Activated CD8-positive, alpha-beta T cell treated with anti-CD3 and anti-CD28 coated beads, Interleukin-2, amount 10 ng/mL, durations not matched to agents 7 days and 5 days (primary cell): ENCODE results near the gene RSU1. TPM values are rescaled to one million over a fixed set of nuclear protein-coding genes. Genes with fewer than 3 reads are reported as not detected.
"Not testable (repeated sequence)": the region's sequence is repeated elsewhere in the genome, so short reads cannot be mapped to it uniquely, and the experiment has no call there.

Experiments
- ATAC-seq: fragments of 150-1000 bp; cut with Tn5 transposase; one replicate; pipeline ENCODE4 v1.10.0; 2021; ENCODE audit warnings: moderate library complexity
- CTCF ChIA-PET: fragments of 350-600 bp; sonication (Branson Sonifier 250); formaldehyde crosslinking; loops from one replicate; lab custom pipeline; 2021; ENCODE audit warnings: antibody characterized with exemption; lab: Charles Lee
- POLR2A ChIA-PET: fragments of 350-600 bp; sonication (Branson Sonifier 250); formaldehyde crosslinking; loops from one replicate; lab custom pipeline; 2021; ENCODE audit warnings: antibody characterized with exemption; lab: Charles Lee
- DNase-seq: peaks from one replicate; pipeline ENCODE4 v3.0.0-alpha.2; 2020
- H3K27ac Mint-ChIP-seq: one replicate; pipeline ENCODE4 v1.8.0; 2021; ENCODE audit warnings: mild to moderate bottlenecking, mixed read lengths
- H3K27me3 Mint-ChIP-seq: one replicate; pipeline ENCODE4 v1.8.0; 2021; ENCODE audit warnings: low read depth, mixed read lengths
- H3K36me3 Mint-ChIP-seq: one replicate; pipeline ENCODE4 v1.8.0; 2021; ENCODE audit warnings: low read depth, mixed read lengths
- H3K4me1 Mint-ChIP-seq: one replicate; pipeline ENCODE4 v1.8.0; 2021; ENCODE audit warnings: low read depth, mixed read lengths
- H3K4me3 Mint-ChIP-seq: one replicate; pipeline ENCODE4 v1.8.0; 2021; ENCODE audit warnings: mild to moderate bottlenecking, mixed read lengths
- H3K9me3 Mint-ChIP-seq: one replicate; pipeline ENCODE4 v1.8.0; 2022; ENCODE audit warnings: mixed read lengths; ENCODE audit not compliant: insufficient read depth
- total RNA-seq, 2 experiments: library from RNA; stranded (reverse); gene quantifications; one replicate each; pipeline ENCODE4 v1.2.3, GENCODE V29; 2021

Gene RSU1
- total RNA-seq, 2 experiments from 2014 or later = 71.9 to 74.1 TPM

DNA sequence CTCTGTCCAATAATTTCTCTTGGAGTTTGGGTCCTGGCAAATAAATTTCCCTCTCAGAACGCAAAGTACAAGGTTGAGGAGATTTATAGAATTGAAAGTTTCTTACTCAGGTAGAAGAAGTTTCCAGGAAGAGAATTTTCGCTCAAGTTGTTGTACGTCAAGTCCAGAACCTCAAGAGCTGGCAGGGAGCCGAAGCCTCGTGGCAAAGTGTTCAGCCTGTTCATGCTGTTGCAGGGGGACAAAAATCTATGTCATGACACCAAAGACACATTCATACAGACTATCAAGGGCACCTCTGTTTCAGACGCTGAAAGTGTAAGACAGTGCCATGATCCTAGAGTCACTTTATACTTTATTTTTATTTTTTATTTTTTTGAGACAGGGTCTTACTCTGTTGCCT, 62.5 kb downstream of the RSU1 start:
- ChIA-PET CTCF (no interaction called here), POLR2A (interaction anchor here (0.6 kb wide), 1 partner anchor 751 kb away, joined by 4 read pairs; no protein-coding TSS in a partner anchor)
- peaks cover 23% of the 10 kb centered on the region for H3K36me3 Mint-ChIP-seq
- H3K4me1 Mint-ChIP-seq = peaks cover 2% of the 10 kb centered on the region
- ATAC-seq = no peak
- DNase-seq = no peak
- no peaks in the 10 kb centered on the region for H3K9me3 Mint-ChIP-seq
- H3K4me3 Mint-ChIP-seq = no peak overlapping the region
- no peak overlapping the region for H3K27ac Mint-ChIP-seq
- H3K27me3 Mint-ChIP-seq = no peaks in the 10 kb centered on the region

GRCh38 chr10:16752849-16753248, 64.4 kb downstream of the RSU1 start:
- DNase-seq, H3K9me3 Mint-ChIP-seq, H3K27ac Mint-ChIP-seq, POLR2A ChIA-PET, ATAC-seq, H3K27me3 Mint-ChIP-seq, H3K4me3 Mint-ChIP-seq, H3K4me1 Mint-ChIP-seq: not testable (repeated sequence)
- peaks cover 25% of the 10 kb centered on the region for H3K36me3 Mint-ChIP-seq
- CTCF ChIA-PET = interaction anchor here (1.8 kb wide), 1 partner anchor 850 kb away, joined by 4 read pairs; no protein-coding TSS in a partner anchor

DNA sequence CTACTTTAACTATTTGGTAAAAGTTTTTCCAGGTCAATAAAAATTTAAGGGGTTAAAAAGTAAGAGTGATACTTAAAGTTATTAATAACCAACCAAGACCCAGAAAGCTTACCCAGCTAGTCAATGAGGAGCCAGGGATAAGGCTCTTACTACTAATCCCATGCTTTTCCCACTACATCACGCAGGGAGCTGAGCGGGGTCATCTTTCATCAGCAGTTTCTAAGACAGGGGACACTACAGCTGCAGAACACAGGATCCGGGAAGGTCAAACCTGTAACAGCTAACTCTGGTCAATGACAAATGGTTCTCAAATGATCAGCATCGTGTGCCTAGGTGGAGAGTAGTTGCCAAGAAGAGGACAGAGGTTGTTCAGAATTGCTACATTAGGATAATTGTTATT, 65.1 kb downstream of the RSU1 start:
- ChIA-PET POLR2A (no interaction called here), CTCF (interaction anchor here (1.8 kb wide), 1 partner anchor 850 kb away, joined by 4 read pairs; no protein-coding TSS in a partner anchor)
- ATAC-seq (no peak), DNase-seq (no peak)
- Mint-ChIP-seq H3K36me3 (peaks cover 22% of the 10 kb centered on the region), H3K9me3 (no peaks in the 10 kb centered on the region), H3K4me1 (peaks cover 2% of the 10 kb centered on the region), H3K27ac (no peak overlapping the region), H3K4me3 (no peak overlapping the region), H3K27me3 (no peaks in the 10 kb centered on the region)

- Mint-ChIP-seq H3K9me3 (no peaks in the 10 kb centered on the region), H3K4me3 (no peak overlapping the region), H3K27ac (no peak overlapping the region), H3K4me1 (no peaks in the 10 kb centered on the region), H3K27me3 (no peaks in the 10 kb centered on the region), H3K36me3 (peaks cover 21% of the 10 kb centered on the region)
- DNase-seq (no peak), ATAC-seq (no peak)
- CTCF ChIA-PET = no interaction called here
- POLR2A ChIA-PET = no interaction called here
Observed at GRCh38 chr10:16751244-16751643, 66.0 kb downstream of the RSU1 start.

- no peak for ATAC-seq
- H3K27ac Mint-ChIP-seq = no peak overlapping the region
- no peak overlapping the region for H3K4me3 Mint-ChIP-seq
- H3K9me3 Mint-ChIP-seq = no peaks in the 10 kb centered on the region
- DNase-seq = no peak
- no peaks in the 10 kb centered on the region for H3K4me1 Mint-ChIP-seq
- ChIA-PET POLR2A (no interaction called here), CTCF (no interaction called here)
- H3K36me3 Mint-ChIP-seq = peaks cover 23% of the 10 kb centered on the region
- H3K27me3 Mint-ChIP-seq = no peaks in the 10 kb centered on the region
Observed at GRCh38 chr10:16750461-16750860, 66.8 kb downstream of the RSU1 start.

- ATAC-seq (no peak), DNase-seq (no peak)
- POLR2A ChIA-PET = no interaction called here
- CTCF ChIA-PET = no interaction called here
- Mint-ChIP-seq H3K9me3 (no peaks in the 10 kb centered on the region), H3K27me3 (no peaks in the 10 kb centered on the region), H3K4me1 (no peaks in the 10 kb centered on the region), H3K27ac (no peak overlapping the region), H3K4me3 (no peak overlapping the region), H3K36me3 (peaks cover 23% of the 10 kb centered on the region)
Observed at GRCh38 chr10:16748749-16749148, 68.5 kb downstream of the RSU1 start.

- Mint-ChIP-seq H3K4me1 (no peaks in the 10 kb centered on the region), H3K36me3 (peaks cover 19% of the 10 kb centered on the region), H3K9me3 (no peaks in the 10 kb centered on the region), H3K4me3 (no peak overlapping the region), H3K27ac (no peak overlapping the region), H3K27me3 (no peaks in the 10 kb centered on the region)
- CTCF ChIA-PET = no interaction called here
- POLR2A ChIA-PET = no interaction called here
- ATAC-seq = no peak
- no peak for DNase-seq
Observed at GRCh38 chr10:16746856-16747255, 70.4 kb downstream of the RSU1 start.

- ATAC-seq = no peak
- Mint-ChIP-seq H3K27ac (no peak overlapping the region), H3K36me3 (peaks cover 11% of the 10 kb centered on the region), H3K27me3 (no peaks in the 10 kb centered on the region), H3K9me3 (peaks cover 4% of the 10 kb centered on the region), H3K4me3 (no peak overlapping the region), H3K4me1 (no peaks in the 10 kb centered on the region)
- ChIA-PET CTCF (no interaction called here), POLR2A (no interaction called here)
- no peak for DNase-seq
Observed at GRCh38 chr10:16745061-16745460, 72.2 kb downstream of the RSU1 start.

GRCh38 chr10:16742165-16742960, 74.9 kb downstream of the RSU1 start:
- Mint-ChIP-seq H3K9me3 (peaks cover 17% of the 10 kb centered on the region), H3K4me1 (no peaks in the 10 kb centered on the region), H3K27ac (no peak overlapping the region), H3K36me3 (peaks cover 21% of the 10 kb centered on the region), H3K4me3 (no peak overlapping the region), H3K27me3 (no peaks in the 10 kb centered on the region)
- POLR2A ChIA-PET = no interaction called here
- no peak for DNase-seq
- CTCF ChIA-PET = no interaction called here
- ATAC-seq = no peak

DNA sequence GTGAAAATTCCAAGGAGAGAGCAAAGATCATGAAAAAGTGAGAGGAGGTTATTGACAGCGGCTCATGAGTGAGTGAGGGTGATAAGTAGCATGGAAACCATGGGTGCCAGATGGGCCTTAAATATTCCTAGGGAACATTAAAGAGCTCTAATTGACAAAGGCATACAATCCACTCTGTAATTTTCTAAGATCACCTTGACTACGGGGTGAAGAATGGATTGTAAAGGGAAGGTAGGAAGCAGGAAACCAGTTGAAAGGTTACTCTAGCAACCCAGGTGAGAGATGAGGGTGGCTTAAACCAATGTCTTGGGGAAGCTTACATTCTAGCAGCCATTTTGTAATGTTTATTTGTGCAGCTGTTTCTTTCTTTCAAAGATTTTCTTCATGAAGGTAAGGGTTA, 75.7 kb downstream of the RSU1 start:
- H3K4me1 Mint-ChIP-seq = no peaks in the 10 kb centered on the region
- no peak overlapping the region for H3K4me3 Mint-ChIP-seq
- DNase-seq (no peak), ATAC-seq (no peak)
- H3K27me3 Mint-ChIP-seq = no peaks in the 10 kb centered on the region
- peaks cover 23% of the 10 kb centered on the region for H3K36me3 Mint-ChIP-seq
- ChIA-PET POLR2A (no interaction called here), CTCF (no interaction called here)
- H3K9me3 Mint-ChIP-seq = peaks cover 19% of the 10 kb centered on the region
- no peak overlapping the region for H3K27ac Mint-ChIP-seq

- peaks cover 42% of the 10 kb centered on the region for H3K36me3 Mint-ChIP-seq
- no peak for ATAC-seq
- no peaks in the 10 kb centered on the region for H3K27me3 Mint-ChIP-seq
- no peaks in the 10 kb centered on the region for H3K4me1 Mint-ChIP-seq
- H3K9me3 Mint-ChIP-seq = peaks cover 26% of the 10 kb centered on the region
- H3K27ac Mint-ChIP-seq = no peak overlapping the region
- H3K4me3 Mint-ChIP-seq = no peak overlapping the region
- DNase-seq = no peak
- CTCF ChIA-PET = no interaction called here
- POLR2A ChIA-PET = no interaction called here
Observed at GRCh38 chr10:16737420-16737819, 79.8 kb downstream of the RSU1 start.

DNA sequence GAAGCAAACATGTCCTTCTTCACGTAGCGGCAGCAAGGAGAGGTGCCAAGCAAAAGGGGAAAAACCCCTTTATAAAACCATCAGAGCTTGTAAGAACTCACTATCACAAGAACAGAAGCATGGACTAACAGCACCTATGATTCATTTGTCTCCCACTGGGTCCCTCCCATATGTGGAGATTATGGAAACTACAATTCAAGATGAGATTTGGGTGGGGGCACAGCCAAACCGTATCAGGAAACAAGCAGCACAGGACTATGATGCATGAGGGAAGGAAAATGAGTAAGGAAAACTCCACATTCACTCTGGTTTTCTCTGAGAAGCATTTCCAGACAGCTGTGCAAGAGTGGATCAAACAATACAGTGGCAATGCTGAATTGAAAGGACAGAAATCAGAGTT, 81.6 kb downstream of the RSU1 start:
- Mint-ChIP-seq H3K36me3 (peaks cover 48% of the 10 kb centered on the region), H3K9me3 (peaks cover 26% of the 10 kb centered on the region), H3K27me3 (no peaks in the 10 kb centered on the region), H3K4me1 (peaks cover 3% of the 10 kb centered on the region), H3K27ac (no peak overlapping the region), H3K4me3 (no peak overlapping the region)
- DNase-seq = no peak
- POLR2A ChIA-PET = no interaction called here
- CTCF ChIA-PET = no interaction called here
- no peak for ATAC-seq
